Middle frontal gyrus (tissue), 1 donor: ENCODE measurements around the gene ENOX2.

Source experiments
- DNase-seq: peaks from one replicate; pipeline ENCODE4 v3.0.0-alpha.2; 2015; ENCODE audit warnings: low spot score; ENCODE audit errors: extremely low spot score

ENOX2 gene

DNA sequence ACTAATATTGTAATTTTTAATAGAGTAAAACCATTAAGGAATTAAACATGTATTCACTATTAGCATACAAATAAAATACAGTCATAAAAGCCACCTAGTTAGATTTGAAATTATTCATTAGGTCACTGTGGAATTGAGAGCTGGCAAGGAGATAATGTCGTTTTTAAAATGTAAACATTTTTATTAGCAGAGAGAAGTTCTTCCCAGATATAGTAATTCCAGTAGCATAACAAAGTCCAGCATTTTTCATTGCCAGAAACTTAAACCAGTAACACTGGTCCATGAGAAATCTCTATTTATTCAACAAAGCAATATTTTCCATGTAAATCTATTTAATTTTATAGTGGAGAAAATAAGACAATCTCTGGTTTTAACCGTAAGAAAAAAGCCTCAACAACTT lies 17.5 kb downstream of the ENOX2 start:
- no peak for DNase-seq

GRCh38 chrX:130884627-130885026 lies 18.4 kb downstream of the ENOX2 start:
- DNase-seq = no peak

GRCh38 chrX:130879869-130880268 lies 23.1 kb downstream of the ENOX2 start:
- DNase-seq = no peak

- no peak for DNase-seq
Measured at GRCh38 chrX:130878350-130879341, 24.4 kb downstream of the ENOX2 start.

- no peak for DNase-seq
Measured at GRCh38 chrX:130877892-130878341, 25.1 kb downstream of the ENOX2 start.

DNA sequence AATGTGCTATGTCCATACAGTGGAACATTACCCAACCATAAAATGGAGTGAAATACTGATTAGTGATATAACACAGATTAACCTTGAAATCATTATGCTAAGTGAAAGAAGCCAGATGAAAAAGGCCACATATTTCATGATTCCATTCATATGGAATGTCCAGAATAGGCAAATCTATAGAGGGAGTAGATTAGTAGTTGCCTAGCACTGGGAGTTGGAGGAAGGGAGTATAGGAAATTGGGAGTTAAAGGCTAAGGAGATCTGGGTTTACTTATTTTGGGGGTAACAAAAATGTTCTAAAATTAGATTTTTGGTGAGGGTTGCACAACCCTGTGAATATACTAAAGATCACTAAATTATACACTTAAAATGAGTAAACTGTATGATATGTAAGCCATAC lies 26.8 kb downstream of the ENOX2 start:
- no peak for DNase-seq

DNA sequence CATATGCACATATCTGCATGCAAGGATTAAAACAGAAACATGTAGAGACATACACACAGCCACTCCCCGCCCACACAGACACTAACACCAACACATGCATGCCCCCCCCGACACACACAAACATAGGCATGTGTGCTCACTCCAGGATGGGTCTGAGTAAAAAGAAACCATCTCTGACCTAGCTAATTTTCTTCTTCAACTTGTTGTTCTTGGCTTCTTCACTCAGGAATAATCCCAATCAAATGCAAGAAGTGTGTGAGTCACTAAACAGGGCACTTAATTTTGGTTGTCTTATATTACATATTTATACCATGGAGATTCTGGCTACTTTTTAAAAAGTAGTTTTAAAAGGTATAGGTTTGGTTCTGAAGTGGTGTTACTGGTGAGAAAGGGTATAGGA lies 28.3 kb downstream of the ENOX2 start:
- no peak for DNase-seq

DNA sequence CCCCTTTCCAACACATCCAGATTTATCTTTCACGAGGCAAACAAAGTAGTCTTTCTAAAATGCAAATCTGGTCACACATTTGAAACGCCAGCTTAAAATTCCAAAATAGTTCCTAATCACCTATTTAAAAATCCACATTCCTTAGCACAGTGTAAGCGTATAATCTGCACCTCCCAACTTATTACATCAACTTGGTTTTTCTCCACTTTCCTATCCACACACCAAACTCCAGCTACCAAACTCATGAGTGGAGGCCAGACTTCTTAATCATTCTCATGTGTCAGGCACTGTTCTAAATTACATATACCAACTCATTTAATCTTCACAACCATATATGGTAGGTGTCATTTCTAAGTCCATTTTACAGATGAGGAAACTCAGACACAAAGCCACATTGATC lies 33.8 kb downstream of the ENOX2 start:
- no peak for DNase-seq

- no peak for DNase-seq
Measured at GRCh38 chrX:130861462-130861861, 41.5 kb downstream of the ENOX2 start.

GRCh38 chrX:130857207-130857606 lies 45.8 kb downstream of the ENOX2 start:
- no peak for DNase-seq

- DNase-seq = no peak
Measured at GRCh38 chrX:130851569-130851968, 51.4 kb downstream of the ENOX2 start.

DNA sequence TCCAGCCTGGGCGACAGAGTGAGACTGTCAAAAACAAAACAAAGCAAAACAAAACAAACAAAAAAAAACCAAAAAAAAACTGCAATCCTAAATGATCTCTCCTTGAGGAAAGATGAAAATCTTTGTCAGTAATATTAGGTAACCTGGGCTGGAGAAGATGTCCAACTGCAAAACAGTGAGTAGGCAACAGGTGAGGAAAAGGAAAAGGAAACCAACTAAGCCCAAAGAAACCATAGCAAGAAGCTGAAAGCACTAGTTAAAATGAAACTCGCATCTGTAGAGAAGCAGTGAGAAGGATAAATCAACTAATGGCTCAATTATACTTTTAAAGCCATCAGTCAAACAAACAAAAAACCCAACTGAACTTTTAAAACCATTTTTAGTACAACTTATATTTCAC lies 54.2 kb downstream of the ENOX2 start:
- no peak for DNase-seq

GRCh38 chrX:130846746-130847145 lies 56.3 kb downstream of the ENOX2 start:
- DNase-seq = no peak

DNA sequence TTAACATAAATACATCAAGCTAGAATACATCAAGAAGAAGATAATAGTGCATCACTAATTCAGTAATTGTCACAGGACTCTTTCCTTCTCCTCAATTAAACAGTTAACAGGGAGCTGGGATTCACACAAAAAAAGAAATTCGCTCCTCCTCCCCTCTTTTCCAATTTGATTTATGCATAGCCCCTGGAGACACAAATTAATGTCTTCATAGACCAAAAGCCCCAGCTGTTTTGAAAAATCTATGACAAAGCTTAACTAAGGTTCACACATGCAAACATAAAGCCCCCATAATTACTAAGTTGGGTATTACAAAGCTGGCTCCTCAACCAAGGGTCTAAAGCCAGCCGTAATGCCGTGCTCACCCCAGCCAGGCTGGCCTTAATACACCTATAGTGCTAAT lies 61.2 kb downstream of the ENOX2 start:
- DNase-seq = no peak

- no peak for DNase-seq
Measured at GRCh38 chrX:130840345-130840744, 62.7 kb downstream of the ENOX2 start.

DNA sequence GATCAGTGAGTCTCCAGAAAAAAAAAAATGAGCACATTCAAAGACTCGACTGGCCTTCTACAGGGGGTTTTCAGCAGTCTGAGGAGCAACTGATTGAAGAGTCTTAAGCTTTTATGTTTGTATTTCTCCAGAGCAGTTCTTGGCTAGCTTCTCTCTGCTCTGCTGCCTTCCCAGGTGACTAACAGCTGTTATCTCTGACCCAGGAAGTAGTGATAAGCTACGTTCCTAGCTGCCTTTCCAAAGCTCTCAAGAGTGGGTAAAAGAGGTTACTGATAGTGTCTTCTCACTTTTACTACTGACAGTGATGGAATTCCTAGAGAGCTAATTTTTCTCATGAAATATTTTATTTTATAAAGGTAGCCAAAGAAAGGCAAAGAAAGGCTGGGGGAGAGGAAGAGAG lies 66.6 kb downstream of the ENOX2 start:
- no peak for DNase-seq

GRCh38 chrX:130834830-130835229 lies 68.2 kb downstream of the ENOX2 start:
- DNase-seq = no peak

DNA sequence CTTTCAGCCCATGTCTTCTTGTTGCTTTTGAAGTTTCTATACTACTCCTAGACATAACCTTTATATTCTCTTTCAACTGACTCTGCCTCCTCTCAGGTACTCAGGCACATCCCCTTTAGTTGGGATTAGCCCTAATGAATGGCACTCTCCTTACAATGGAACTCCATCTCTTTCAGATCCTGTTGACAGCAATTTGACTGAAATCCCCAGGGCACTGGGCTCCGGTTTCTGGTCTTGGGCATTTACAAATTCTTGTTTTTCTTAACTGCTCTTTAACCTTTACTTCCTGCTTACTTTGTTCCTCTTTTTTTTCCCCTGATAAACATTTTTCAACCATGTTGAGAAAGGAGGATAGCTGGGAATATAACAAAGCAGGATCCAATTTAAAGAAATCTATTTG lies 68.9 kb downstream of the ENOX2 start:
- no peak for DNase-seq

- no peak for DNase-seq
Measured at GRCh38 chrX:130831347-130831722, 71.7 kb downstream of the ENOX2 start.

- DNase-seq = no peak
Measured at GRCh38 chrX:130830599-130831346, 72.2 kb downstream of the ENOX2 start.

DNA sequence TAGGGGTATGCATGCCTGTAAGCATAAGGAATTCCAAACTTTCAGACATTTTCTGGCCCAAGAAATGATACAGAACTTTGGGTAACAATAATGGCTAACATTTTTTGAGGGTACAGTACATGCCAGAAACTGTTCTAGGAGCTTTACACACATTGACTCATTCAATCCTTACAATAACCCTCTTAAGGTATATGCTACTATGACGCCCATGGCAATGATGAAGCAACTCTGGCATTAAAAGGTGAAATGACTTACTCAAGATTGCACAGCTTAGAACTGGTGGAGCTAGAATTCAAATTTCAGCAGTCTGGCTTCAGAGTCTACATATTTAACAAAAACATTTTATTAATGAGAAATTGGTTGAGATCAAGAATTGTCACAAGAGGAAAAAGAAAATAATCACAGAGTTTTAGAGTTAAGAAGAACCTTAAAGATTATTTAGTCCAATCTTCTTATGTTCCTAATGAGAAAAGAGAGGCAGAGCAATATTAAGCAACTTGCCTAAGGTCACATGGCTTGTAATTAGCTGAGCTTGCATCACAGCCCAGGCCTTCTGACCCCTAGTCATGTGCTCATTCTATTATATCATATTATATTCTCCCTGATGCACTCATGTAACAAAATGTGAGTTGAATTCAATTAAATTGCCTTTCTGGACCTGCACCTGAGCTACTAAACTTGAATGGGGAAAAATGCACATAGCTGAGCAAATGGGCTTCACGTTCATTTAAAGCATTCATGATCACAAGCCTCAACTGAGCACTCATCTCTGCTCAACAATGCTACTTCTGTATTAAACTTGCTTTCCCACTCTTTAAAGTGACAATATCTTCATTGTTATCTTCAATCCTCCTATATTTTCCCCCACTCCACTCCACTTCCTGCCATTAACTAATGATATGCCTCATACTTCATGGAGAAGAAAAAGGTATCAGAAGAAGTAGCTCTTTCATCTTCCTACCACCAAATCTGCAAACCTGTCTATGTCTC lies 73.2 kb downstream of the ENOX2 start:
- DNase-seq = no peak
